Activated gamma-delta T cell (primary cell): ENCODE data around the gene SDSL.

Source experiments
- DNase-seq: peaks from one replicate; lab custom pipeline; 2025; lab: John Stamatoyannopoulos, UW

Gene SDSL

GRCh38 chr12:113468365-113469223, 46.4 kb downstream of the SDSL start:
- DNase-seq = no peak

GRCh38 chr12:113469224-113469948, 47.2 kb downstream of the SDSL start:
- DNase-seq = no peak

- DNase-seq = no peak
These were observed 48.0 kb downstream of the SDSL start for GRCh38 chr12:113469949-113470743.

GRCh38 chr12:113470871-113471618, 48.9 kb downstream of the SDSL start:
- no peak for DNase-seq

- no peak for DNase-seq
These were observed 49.5 kb downstream of the SDSL start, which contains the start of gene LHX5 for GRCh38 chr12:113471619-113472171. TSS of gene LHX5 (minus strand) at chr12:113471871. CDS start at chr12:113471498, 373 bp downstream.

- DNase-seq = no peak
These were observed 50.3 kb downstream of the SDSL start for GRCh38 chr12:113472191-113473121.

- no peak for DNase-seq
These were observed 51.2 kb downstream of the SDSL start for GRCh38 chr12:113473400-113473799.

- no peak for DNase-seq
These were observed 51.8 kb downstream of the SDSL start for GRCh38 chr12:113473942-113474341.

- DNase-seq = no peak
These were observed 52.7 kb downstream of the SDSL start for GRCh38 chr12:113474635-113475436.

GRCh38 chr12:113475451-113476175, 53.4 kb downstream of the SDSL start:
- no peak for DNase-seq

GRCh38 chr12:113476176-113476986, 54.2 kb downstream of the SDSL start:
- no peak for DNase-seq

GRCh38 chr12:113477171-113477841, 55.1 kb downstream of the SDSL start:
- DNase-seq = no peak

GRCh38 chr12:113477842-113478215, 55.6 kb downstream of the SDSL start:
- DNase-seq = no peak

GRCh38 chr12:113478351-113479011, 56.3 kb downstream of the SDSL start:
- no peak for DNase-seq

GRCh38 chr12:113479216-113479589, 57.0 kb downstream of the SDSL start:
- no peak for DNase-seq

GRCh38 chr12:113479590-113480335, 57.6 kb downstream of the SDSL start:
- DNase-seq = no peak
